GM19372 (cell line): ENCODE results near the gene THUMPD2.

Experiments
- ATAC-seq: cut with Tn5 transposase; IDR thresholded peaks from one replicate; pipeline ENCODE4 v1.9.1; 2021; ENCODE audit warnings: mild to moderate bottlenecking, low read depth, moderate library complexity; ENCODE audit not compliant: unreplicated experiment

Gene THUMPD2

GRCh38 chr2:39723497-39723896, 55.6 kb downstream of the THUMPD2 start:
- no peak for ATAC-seq

GRCh38 chr2:39720970-39721369, 58.1 kb downstream of the THUMPD2 start:
- ATAC-seq, result no peak

DNA sequence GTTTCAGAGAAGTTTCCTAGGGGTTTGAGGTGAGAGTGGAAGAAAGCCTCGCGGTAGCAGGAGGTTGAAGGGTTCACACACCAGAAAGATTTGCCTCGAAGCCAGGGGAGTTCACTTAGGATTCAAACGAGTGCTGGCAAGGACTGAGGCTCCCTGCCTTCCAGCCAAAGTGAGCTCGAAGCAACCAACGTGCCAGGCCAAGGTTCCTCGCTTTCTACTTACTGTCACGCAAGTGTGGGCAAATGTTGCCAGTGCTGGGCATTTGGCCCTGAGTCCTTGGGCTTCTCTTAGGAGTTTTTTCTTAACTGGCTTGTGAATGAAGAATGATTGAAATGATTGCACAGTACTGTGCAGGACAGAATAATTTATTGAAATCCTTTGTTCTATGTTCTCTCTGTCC, 59.7 kb downstream of the THUMPD2 start:
- no peak for ATAC-seq

GRCh38 chr2:39718483-39718882, 60.6 kb downstream of the THUMPD2 start:
- no peak for ATAC-seq

DNA sequence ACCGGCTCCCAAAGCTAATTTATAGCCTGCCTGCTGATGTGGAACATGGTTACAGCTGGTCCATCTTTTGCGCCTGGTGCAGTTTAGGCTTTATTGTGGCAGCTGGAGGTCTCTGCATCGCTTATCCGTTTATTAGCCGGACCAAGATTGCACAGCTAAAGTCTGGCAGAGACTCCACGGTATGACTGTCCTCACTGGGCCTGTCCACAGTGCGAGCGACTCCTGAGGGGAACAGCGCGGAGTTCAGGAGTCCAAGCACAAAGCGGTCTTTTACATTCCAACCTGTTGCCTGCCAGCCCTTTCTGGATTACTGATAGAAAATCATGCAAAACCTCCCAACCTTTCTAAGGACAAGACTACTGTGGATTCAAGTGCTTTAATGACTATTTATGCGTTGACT, 62.0 kb downstream of the THUMPD2 start:
- no peak for ATAC-seq

GRCh38 chr2:39715822-39716221, 63.2 kb downstream of the THUMPD2 start:
- ATAC-seq, result no peak

DNA sequence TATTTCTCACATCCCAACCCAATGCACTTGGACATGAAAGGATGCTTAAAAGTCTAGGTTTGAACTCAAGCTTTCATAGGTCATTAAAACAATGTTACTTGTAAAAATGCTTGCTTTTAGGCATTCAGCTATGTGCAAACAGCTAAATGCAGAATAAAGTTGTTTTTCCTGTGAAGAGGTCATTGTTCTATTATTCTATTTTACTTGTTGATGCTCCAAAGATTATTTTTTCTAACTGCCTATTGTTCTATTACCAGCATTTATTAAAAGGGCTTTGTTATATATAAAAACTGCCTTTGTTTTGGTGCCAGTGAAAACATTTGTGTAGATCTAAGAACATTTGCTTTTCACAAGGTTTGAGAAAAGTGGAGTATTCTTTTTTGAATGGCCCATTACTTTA, 64.0 kb downstream of the THUMPD2 start:
- ATAC-seq, result no peak

DNA sequence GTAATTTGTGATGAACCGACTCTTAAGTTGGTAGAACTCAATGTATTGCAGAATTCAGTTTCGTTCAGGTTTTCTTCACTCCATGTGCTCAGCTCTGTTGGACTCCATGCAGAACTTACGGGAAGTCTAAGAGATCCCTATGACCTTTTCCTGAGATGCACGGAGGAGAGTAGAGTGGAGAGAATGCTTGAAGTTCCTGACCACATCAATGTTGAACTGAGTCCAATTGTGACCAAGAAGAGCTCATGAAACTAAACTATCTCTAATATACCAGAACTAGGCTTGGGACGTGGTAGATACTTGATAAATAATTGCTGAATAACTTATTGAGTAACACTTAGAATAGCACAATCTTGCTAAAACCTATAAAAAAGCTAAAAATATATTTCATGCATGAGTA, 66.1 kb downstream of the THUMPD2 start:
- no peak for ATAC-seq

DNA sequence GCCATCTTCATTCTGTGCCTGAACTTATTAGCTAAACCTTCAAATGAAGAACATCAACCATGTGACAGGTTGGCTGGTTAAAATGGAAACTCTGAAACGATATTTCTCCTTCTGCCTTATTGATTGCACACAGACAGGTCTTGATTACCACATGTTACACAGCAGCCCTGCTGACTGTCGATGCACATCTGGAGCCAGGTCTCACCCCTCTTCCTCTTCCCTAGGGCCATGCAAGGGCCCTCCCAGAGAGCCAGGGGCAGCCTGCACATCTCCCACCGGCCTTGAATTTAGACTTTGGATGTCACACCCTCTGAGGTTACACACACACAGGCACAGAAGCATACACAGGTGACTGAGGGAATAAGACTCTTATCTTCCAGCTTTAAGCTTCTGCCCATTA, 68.3 kb downstream of the THUMPD2 start:
- ATAC-seq, result no peak

DNA sequence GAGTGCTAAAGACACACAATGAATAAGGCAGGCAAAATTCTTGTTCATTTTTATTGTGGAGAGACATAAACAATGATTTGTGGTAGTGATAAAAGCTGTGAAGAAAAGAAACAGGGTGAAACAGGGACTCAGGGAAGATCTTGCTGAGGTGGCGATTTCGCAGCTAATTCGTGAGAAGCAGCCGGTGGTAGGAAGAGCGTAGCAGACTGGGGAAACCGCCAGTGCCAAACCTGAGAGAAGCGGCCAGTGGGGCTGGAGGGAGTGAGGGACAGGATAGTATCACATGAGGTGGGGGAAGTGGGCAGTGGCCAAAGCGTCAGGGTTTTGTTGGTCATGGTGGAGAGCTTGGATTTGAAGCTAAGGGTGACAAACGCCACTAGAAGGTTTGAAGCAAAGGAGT, 71.1 kb downstream of the THUMPD2 start:
- no peak for ATAC-seq

DNA sequence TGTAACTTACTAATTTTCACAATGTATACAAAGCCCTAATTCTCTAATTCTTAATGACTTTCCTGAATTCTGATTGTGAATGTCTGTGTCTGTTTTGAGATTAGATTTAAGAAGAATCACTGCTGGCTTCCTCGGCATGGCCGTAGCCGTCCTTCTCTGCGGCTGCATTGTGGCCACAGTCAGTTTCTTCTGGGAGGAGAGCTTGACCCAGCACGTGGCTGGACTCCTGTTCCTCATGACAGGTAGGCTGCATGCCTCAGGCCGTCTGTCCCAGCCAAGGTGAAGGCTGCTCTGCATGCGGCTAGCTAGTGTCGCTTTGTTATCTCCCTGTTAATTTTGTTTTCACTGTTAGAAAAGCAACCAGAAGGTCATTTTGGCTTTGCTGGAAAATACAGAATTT, 72.1 kb downstream of the THUMPD2 start:
- no peak for ATAC-seq

DNA sequence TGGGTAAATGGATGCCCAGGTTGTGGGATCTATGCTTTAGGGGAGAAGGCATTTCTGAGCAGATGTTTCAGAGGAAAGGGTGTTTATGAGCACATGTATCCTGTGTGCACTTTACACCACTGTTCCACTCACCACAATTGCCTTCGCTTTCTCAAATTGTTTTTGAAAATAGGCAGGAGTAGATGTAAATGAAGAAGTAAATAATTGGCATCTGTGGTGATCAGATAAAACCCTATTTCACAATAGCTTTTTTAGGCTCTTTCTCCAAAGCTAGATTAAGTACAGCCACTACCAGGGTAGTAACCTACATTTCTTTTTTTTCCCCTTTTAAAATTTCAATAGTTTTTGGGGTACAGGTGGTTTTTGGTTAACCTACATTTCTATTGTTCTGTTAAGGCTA, 72.7 kb downstream of the THUMPD2 start:
- ATAC-seq, result no peak

GRCh38 chr2:39705638-39706037, 73.4 kb downstream of the THUMPD2 start:
- ATAC-seq, result no peak

GRCh38 chr2:39704540-39704939, 74.5 kb downstream of the THUMPD2 start:
- ATAC-seq, result no peak

DNA sequence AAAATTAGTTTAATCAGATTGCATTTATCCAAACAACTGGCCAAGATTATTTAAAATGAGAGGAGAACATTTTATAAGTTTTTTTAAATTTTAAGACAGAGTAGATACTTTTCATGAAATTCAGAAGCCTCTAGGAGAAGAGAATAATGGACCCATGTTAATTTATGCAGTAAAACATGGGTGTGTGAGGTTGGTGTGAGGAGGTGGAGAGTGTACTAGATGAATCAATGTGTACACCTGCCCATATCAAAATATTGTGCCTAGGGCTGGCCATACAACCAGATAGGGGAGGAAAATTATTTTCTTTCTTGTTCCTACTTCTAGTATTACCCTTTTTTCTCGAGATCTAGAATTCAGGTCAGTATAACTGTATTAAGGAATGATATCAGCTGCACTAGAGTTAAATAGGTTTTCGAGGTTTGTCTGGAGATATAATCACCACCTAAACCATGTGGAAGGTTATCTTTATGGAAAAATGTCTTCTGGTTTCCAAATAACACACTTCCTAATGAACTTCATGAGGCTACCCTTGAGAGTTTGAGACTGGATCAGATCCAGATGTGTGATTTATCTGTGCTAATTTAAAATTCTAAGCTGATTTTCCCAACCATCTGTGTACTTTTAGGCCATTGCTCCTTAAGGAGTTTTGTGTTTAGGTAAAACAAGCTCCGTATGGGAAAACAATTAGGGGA, 75.7 kb downstream of the THUMPD2 start:
- ATAC-seq, result no peak

GRCh38 chr2:39701137-39701536, 77.9 kb downstream of the THUMPD2 start:
- ATAC-seq, result no peak

GRCh38 chr2:39697454-39697853, 81.6 kb downstream of the THUMPD2 start:
- ATAC-seq, result no peak

GRCh38 chr2:39696838-39697237, 82.2 kb downstream of the THUMPD2 start:
- ATAC-seq, result no peak

DNA sequence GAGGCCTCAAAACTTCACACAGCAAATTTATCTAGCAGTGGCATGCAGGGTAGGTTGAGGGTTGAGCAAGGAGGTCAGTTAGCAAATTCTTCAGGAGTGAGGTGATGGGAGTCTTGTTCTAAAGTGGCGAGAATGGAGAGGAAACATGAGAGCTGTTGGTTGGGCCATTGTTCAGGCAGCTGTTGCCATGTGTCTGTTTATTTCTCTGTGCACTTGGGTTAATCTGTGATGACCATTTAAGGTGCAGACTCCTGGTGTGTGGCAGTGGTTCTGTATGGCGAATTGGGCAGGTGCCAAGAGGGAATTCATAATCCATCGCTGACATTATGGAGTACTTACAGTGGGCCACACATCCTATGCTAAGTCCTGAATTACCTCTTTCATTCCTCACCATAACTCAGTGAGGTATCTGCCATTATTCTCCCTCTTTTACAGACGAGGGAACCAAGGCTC, 82.9 kb downstream of the THUMPD2 start:
- no peak for ATAC-seq

GRCh38 chr2:39693245-39693644, 85.8 kb downstream of the THUMPD2 start:
- ATAC-seq, result no peak

DNA sequence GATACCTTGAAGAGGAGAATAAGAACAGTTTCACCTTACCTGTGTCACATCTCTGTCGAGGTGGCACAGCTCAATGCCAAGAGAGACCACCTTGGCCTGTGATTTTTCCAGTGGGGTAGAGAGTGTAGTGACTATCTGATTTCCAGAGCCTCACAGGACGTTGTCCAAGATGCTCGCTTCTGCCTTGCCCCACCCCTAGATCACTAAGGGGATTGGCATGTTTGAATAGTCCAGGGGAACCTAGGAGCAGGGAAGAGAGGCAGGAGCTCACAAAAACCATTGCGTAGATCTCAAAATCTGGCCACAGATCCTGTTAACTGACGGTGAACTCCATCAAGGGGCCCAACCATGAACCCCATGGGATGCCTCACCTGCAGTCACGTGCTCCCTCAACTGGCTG, 89.2 kb downstream of the THUMPD2 start:
- ATAC-seq, result no peak

DNA sequence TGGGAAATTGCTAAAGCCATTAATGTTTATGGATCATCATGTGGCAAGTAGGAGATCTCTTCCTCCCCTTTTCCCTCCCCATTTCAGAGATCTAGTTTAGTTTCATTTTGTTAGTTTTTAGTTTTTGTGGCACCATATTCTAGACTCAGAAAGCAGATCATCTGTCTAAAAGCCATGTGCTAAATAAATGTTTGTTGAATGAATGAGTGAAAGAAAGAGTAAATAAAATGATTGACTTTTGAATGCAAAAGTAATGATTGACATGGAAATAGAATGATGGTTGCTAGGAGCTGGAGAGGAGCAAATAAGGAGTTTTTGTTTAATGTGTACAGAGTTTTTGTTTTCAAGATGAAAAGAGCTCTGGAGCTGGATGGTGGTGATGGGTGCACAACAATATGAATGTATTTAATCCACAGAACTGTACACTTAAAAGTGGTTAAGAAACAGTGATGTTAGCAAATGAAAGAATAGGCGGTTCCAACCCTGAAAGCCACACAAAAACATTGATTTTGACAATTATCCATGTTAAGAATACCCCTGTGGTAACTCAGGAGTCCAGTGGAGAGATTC, 89.7 kb downstream of the THUMPD2 start:
- no peak for ATAC-seq

- no peak for ATAC-seq
Measured at GRCh38 chr2:39688181-39688580, 90.9 kb downstream of the THUMPD2 start.
